NCI-H1092 (cell line): Measurements from ENCODE around the gene INIP.

ENCODE experiments used
- DNase-seq: peaks from one replicate; lab custom pipeline; 2025; lab: John Stamatoyannopoulos, UW

The INIP gene, protein sequence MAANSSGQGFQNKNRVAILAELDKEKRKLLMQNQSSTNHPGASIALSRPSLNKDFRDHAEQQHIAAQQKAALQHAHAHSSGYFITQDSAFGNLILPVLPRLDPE

DNA sequence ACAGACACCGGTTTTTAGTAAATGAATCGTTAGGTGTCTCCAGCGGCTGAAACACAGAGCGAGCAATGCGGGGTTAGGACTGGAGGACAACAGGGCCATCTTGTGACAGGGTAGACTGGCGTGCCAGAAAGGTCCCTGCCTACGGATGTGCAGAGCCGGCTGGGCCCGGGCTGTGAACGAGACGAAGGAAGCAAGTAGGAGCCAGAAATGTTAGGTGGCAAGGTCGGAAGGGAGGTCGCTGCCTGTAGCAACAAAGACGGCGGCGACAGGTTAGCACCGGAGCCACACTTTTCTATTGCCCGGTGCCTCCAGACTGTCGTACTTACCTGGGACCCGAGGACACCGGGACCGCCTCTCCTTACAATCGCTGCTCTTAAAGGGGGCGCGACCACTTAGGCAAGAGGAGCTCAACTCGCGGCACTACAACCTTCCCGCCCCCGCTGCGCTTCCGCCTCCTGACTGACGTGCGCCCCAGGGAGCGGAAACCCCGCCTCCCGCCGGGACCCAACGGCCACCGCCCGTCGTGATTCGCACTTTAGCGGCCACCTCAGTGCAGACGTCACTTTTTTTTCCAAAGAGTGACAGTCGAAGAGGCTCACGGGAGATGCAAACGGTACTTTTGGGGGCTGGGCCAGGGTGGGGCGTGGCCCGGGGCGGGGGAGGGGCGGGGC, at the start of gene INIP:
TSS of gene INIP (minus strand) at position 457 of the 671 bp plus-strand sequence. CDS start 1,632 bp downstream, outside the sequence.
- DNase-seq, result peak; percentile 97

DNA sequence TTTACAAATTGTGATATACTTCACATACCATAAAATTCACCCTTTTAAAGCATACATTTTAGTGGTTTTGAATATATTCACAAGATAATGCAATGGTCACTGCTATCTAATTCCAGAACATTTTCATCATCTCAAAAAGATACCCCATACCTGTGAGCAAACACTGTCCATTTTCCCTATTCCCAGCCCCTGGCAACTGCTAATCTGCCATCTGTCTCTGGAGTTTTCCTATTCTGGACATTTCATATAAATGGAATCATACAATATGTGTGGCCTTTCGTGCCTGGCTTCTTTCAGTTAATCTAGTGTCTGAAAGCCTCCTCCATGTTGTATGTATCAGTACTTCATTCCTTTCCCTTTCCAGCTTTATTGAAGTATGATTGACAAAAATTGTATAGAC, 47.4 kb upstream of the INIP start:
- DNase-seq, result no peak

- no peak for DNase-seq
Observed at GRCh38 chr9:112764837-112765236, 46.9 kb upstream of the INIP start.

GRCh38 chr9:112764344-112764743, 46.4 kb upstream of the INIP start:
- no peak for DNase-seq

- no peak for DNase-seq
Observed at GRCh38 chr9:112762726-112763518, 45.0 kb upstream of the INIP start.

GRCh38 chr9:112761912-112762655, 44.2 kb upstream of the INIP start:
- DNase-seq, result no peak

- DNase-seq, result no peak
Observed at GRCh38 chr9:112760821-112761220, 42.9 kb upstream of the INIP start.

- DNase-seq, result no peak
Observed at GRCh38 chr9:112757940-112758339, 40.0 kb upstream of the INIP start.

GRCh38 chr9:112757282-112757883, 39.5 kb upstream of the INIP start:
- no peak for DNase-seq

- DNase-seq, result no peak
Observed at GRCh38 chr9:112755675-112756074, 37.8 kb upstream of the INIP start.

GRCh38 chr9:112755016-112755427, 37.1 kb upstream of the INIP start:
- DNase-seq, result no peak

- no peak for DNase-seq
Observed at GRCh38 chr9:112754578-112754977, 36.7 kb upstream of the INIP start.

GRCh38 chr9:112753725-112754124, 35.8 kb upstream of the INIP start:
- DNase-seq, result no peak

- no peak for DNase-seq
Observed at GRCh38 chr9:112752334-112753125, 34.6 kb upstream of the INIP start.

- peak; percentile 39 for DNase-seq
Observed at GRCh38 chr9:112751056-112751795, 33.3 kb upstream of the INIP start.

DNA sequence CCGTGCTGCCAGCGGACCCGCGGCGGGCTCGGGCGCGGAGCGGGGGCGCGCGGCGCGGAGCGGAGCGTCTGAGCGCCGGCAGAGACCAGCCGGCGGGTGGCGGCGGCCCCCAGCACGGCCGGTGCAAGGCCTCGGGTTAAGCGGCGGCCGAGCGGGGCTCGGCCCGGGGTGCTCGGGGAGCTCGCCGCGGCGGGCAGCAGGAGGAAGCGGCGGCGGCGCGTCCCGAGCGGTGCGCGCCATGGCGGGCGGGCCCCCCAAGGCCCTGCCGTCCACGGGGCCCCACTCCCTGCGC, 32.8 kb upstream of the INIP start:
- no peak for DNase-seq

- peak; percentile 72 for DNase-seq
Observed at GRCh38 chr9:112750016-112750763, 32.3 kb upstream of the INIP start, which contains the start of gene SNX30. TSS of gene SNX30 (plus strand) at chr9:112750760. CDS start at chr9:112751002, 242 bp downstream.

DNA sequence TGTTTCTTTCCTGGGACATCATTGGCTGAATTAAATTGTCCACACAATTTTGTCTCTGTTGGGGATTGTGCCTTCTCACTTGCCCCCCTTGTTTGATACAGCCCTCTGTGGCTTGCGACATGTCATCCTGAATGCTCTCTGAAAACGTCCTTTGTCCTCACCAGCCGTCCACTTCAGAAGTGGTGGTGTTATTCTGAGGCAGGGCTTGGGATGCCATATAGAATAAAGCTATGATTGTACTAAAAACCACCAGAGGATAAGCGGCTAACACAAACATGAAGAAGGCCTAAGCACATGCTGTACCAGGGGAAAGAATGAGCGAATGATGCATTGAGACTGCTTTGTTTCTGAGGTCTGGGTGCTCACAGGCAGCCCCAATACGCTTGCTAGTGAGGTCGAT, 29.2 kb upstream of the INIP start:
- DNase-seq, result no peak

- no peak for DNase-seq
Observed at GRCh38 chr9:112744177-112744576, 26.3 kb upstream of the INIP start.
